Neuron (in vitro differentiated cells): ENCODE measurements around the gene CCND1.
A peak's percentile ranks its signal among the peaks of the same experiment; 100 is the strongest.

Source experiments
- H2AFZ ChIP-seq: one replicate; pipeline ENCODE4 v1.6.1; 2013; ENCODE audit warnings: low read depth, mild to moderate bottlenecking, inconsistent platforms, low read length, moderate library complexity
- H3K27me3 ChIP-seq: one replicate; pipeline ENCODE4 v1.6.1; 2013; ENCODE audit warnings: low read length; ENCODE audit not compliant: insufficient read depth
- H3K36me3 ChIP-seq: one replicate; pipeline ENCODE4 v1.6.1; 2013; ENCODE audit warnings: low read length; ENCODE audit not compliant: insufficient read depth
- H3K4me1 ChIP-seq: one replicate; pipeline ENCODE4 v1.6.1; 2013; ENCODE audit warnings: low read length; ENCODE audit not compliant: insufficient read depth
- H3K4me3 ChIP-seq: 2 replicates; pipeline ENCODE4 v1.5.1; 2013; ENCODE audit warnings: mild to moderate bottlenecking, low read length, moderate library complexity
- H3K9me3 ChIP-seq: one replicate; pipeline ENCODE4 v1.6.1; 2013; ENCODE audit warnings: low read length

Gene CCND1

GRCh38 chr11:69663326-69663725 lies 22.4 kb downstream of the CCND1 start:
- Histone ChIP-seq H3K27me3 (no peaks in the 10 kb centered on the region), H3K4me3 (no peak overlapping the region), H3K36me3 (peaks cover 31% of the 10 kb centered on the region), H3K4me1 (peaks cover 9% of the 10 kb centered on the region), H2AFZ (no peak overlapping the region), H3K9me3 (no peaks in the 10 kb centered on the region)

GRCh38 chr11:69664103-69664775 lies 23.3 kb downstream of the CCND1 start:
- Histone ChIP-seq H3K36me3 (peaks cover 34% of the 10 kb centered on the region), H3K27me3 (no peaks in the 10 kb centered on the region), H3K4me3 (no peak overlapping the region), H3K9me3 (no peaks in the 10 kb centered on the region), H3K4me1 (no peaks in the 10 kb centered on the region), H2AFZ (no peak overlapping the region)

GRCh38 chr11:69664901-69665300 lies 23.9 kb downstream of the CCND1 start:
- H3K36me3 ChIP-seq = peaks cover 36% of the 10 kb centered on the region
- no peaks in the 10 kb centered on the region for H3K9me3 ChIP-seq
- no peak overlapping the region for H3K4me3 ChIP-seq
- no peak overlapping the region for H2AFZ ChIP-seq
- no peaks in the 10 kb centered on the region for H3K27me3 ChIP-seq
- peaks cover under 1% of the 10 kb centered on the region for H3K4me1 ChIP-seq

DNA sequence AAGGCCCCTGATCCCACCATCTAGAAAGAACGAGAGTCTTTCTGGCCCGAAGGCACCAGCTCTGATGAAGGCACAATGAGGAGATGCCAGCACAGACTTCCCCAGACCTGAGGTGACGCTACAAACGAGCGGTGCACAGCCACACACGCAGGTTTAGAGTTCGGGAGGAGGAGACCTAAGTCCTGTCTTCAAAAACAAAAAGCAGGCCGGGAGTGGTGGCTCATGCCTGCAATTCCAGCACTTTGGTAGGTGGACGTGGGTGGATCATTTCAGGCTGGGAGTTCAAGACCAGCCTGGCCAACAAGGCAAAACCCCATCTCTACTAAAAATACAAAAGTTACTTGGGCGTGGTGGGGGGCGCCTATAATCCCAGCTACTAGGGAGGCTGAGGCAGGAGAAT lies 24.7 kb downstream of the CCND1 start:
- peaks cover 38% of the 10 kb centered on the region for H3K36me3 ChIP-seq
- no peak overlapping the region for H2AFZ ChIP-seq
- no peak overlapping the region for H3K4me3 ChIP-seq
- peaks cover 3% of the 10 kb centered on the region for H3K4me1 ChIP-seq
- H3K9me3 ChIP-seq = no peaks in the 10 kb centered on the region
- no peaks in the 10 kb centered on the region for H3K27me3 ChIP-seq

DNA sequence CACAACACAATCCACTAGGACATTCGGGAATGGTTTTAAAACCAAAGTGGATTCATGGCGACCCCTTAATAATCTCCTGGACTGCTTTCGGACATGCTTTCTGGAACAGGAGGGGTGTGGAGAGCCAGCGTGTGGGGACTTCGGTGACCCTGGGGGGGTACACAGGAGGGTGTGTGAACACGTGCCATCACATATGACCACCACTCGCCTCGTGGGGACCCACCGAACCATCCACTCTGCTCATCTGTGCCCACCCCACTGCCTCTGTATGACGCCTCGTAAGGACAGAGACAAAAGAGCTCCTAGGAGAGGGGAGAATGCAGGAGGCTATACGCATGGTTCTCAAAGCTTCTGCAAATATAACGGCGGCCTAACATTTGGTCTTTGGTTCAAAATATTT lies 25.3 kb downstream of the CCND1 start:
- H3K36me3 ChIP-seq = peaks cover 38% of the 10 kb centered on the region

DNA sequence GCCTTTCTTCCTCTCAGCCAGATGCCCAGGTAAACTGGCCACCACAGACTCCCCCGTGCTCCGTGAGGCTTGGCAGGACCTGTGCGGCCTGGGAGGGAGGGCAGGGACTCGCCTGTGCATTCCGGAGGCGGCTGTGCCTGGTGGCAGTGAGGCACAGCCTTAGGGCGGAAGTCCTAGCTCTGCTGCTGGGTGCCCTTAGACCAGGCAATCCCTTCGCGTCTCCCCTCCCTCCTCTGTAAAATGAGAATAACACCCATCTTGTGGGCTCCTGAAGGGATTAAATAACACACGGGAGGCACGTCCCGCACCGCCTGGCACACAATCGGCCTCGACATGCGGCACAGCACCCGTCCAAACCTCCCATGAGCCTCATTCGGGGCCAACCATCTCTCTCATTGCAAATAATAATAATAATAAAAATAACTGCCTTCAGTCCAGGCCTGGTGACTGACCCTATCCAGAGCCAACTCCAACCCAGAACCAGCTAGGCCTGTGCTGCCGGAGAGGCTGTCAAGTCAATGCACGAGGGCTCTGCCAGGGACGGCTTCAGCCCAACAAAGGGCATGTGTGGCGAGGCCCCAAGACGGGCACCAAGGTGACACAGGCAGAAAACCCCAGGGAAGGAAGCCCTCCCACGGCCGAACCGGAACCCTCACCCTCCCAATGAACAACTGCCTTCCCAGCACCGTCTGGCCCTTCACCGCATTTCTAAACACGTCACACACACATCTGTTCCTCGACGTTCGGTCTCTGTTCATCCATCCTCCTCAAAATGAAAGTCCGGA lies 26.0 kb downstream of the CCND1 start:
- Histone ChIP-seq H3K9me3 (no peaks in the 10 kb centered on the region), H3K36me3 (peaks cover 44% of the 10 kb centered on the region)

More for the DNA sequence above, 25.3 kb downstream of the CCND1 start:
- Histone ChIP-seq H2AFZ (no peak overlapping the region), H3K4me3 (no peak overlapping the region), H3K27me3 (no peaks in the 10 kb centered on the region), H3K9me3 (no peaks in the 10 kb centered on the region), H3K4me1 (peaks cover 3% of the 10 kb centered on the region)

GRCh38 chr11:69667619-69668604 lies 27.0 kb downstream of the CCND1 start:
- H3K27me3 ChIP-seq = no peaks in the 10 kb centered on the region
- no peaks in the 10 kb centered on the region for H3K9me3 ChIP-seq
- H3K36me3 ChIP-seq = peaks cover 47% of the 10 kb centered on the region
- H3K4me3 ChIP-seq = no peak overlapping the region
- H3K4me1 ChIP-seq = peaks cover 3% of the 10 kb centered on the region
- no peak overlapping the region for H2AFZ ChIP-seq

More for the DNA sequence above, 26.0 kb downstream of the CCND1 start:
- Histone ChIP-seq H2AFZ (no peak overlapping the region), H3K4me3 (no peak overlapping the region), H3K4me1 (peaks cover 3% of the 10 kb centered on the region), H3K27me3 (no peaks in the 10 kb centered on the region)

DNA sequence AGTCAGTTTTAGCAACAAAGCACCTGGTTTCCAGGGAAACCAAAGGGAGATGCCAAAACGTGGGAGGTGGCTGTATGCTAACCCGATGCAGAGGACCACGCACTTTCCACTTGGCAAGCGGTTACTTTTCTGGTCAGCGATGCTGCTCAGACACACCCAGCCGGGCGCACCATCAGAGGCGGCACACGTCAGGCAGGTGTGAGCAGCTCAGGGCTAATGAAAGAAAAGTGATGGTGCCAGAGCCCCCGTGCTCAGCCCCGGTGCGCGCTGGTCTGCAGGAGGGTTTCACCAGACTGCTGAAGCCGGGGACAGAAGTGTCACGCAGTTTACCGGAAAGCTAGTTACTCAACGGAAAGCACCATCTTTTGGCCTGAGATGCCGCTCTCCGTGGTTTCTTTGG lies 28.5 kb downstream of the CCND1 start:
- peaks cover 42% of the 10 kb centered on the region for H3K36me3 ChIP-seq
- H2AFZ ChIP-seq = no peak overlapping the region
- no peak overlapping the region for H3K4me3 ChIP-seq
- H3K27me3 ChIP-seq = no peaks in the 10 kb centered on the region
- H3K9me3 ChIP-seq = no peaks in the 10 kb centered on the region
- peaks cover 8% of the 10 kb centered on the region for H3K4me1 ChIP-seq

DNA sequence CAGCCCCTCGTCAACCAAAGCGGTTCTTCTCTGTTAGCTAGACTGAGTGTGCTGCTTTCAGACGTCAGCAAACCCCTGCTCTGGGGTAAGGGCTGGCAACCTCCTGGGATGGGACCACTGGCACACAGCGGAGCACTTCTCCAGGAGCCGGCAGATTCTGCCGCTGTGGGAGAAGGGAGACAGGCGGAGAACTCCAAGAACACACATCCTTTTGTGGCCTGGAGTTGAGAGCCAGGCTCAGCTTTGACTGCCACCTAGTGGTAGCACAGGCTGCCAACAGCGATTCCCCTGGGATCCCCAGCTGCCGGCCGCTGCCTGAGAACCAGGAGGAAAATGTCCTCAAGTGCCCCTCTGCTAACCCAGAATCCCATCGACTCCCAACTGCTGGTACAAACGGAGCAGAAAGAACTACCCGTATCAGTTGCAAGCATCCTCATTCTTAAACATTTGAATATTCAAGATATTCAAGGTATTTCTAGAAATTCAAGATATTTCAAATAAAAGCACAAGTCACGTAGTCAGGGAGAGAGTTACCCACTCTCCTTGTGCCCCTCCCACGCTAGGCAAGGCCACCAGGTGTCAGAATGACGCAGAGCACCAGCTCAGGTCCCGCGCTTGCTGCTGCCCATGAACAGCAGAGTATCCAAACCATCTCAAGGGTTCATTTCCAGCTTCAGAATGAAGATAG lies 29.3 kb downstream of the CCND1 start:
- H3K27me3 ChIP-seq = no peaks in the 10 kb centered on the region

GRCh38 chr11:69671734-69672465 lies 30.9 kb downstream of the CCND1 start:
- no peaks in the 10 kb centered on the region for H3K9me3 ChIP-seq
- H2AFZ ChIP-seq = no peak overlapping the region
- no peak overlapping the region for H3K4me3 ChIP-seq
- no peaks in the 10 kb centered on the region for H3K27me3 ChIP-seq
- peaks cover 8% of the 10 kb centered on the region for H3K4me1 ChIP-seq
- H3K36me3 ChIP-seq = peaks cover 28% of the 10 kb centered on the region

More for the DNA sequence above, 29.3 kb downstream of the CCND1 start:
- Histone ChIP-seq H3K4me3 (no peak overlapping the region), H2AFZ (no peak overlapping the region), H3K9me3 (no peaks in the 10 kb centered on the region), H3K36me3 (peaks cover 35% of the 10 kb centered on the region), H3K4me1 (peaks cover 8% of the 10 kb centered on the region)

- peak overlapping the region; percentile 72 for H3K4me3 ChIP-seq
- no peaks in the 10 kb centered on the region for H3K9me3 ChIP-seq
- no peak overlapping the region for H2AFZ ChIP-seq
- H3K36me3 ChIP-seq = peaks cover 12% of the 10 kb centered on the region
- no peaks in the 10 kb centered on the region for H3K27me3 ChIP-seq
- peaks cover 8% of the 10 kb centered on the region for H3K4me1 ChIP-seq
These were observed 33.4 kb downstream of the CCND1 start for GRCh38 chr11:69674267-69674885.
